Right renal pelvis (tissue), 4 donors: Measurements from ENCODE around the gene TMEM244. TPM values are rescaled to one million over a fixed set of nuclear protein-coding genes. Genes with fewer than 3 reads are reported as not detected.
"Not testable (repeated sequence)": the region's sequence is repeated elsewhere in the genome, so short reads cannot be mapped to it uniquely, and the experiment has no call there.

Experiments used
- DNase-seq, 4 donors: peaks; one replicate each; pipeline ENCODE4 v3.0.0-alpha.2; 2013; ENCODE audit warnings: low read depth in 4 of 4, low spot score in 3 of 4, missing footprints in 1 of 4
- polyA plus RNA-seq, 4 donors: library from polyadenylated mRNA; unstranded; fragments of 120-200 nt; gene quantifications; one replicate each; pipeline ENCODE4 v1.2.1, GENCODE V29; 2013; ENCODE audit not compliant: insufficient read length in 4 of 4

TMEM244 gene
- polyA plus RNA-seq, 4 donors: not detected

- no peak for DNase-seq
These were observed 10.1 kb upstream of the TMEM244 start for GRCh38 chr6:129871221-129871620.

- DNase-seq: no peak
These were observed 6.3 kb upstream of the TMEM244 start for GRCh38 chr6:129867403-129867802.

GRCh38 chr6:129866688-129867087 lies 5.6 kb upstream of the TMEM244 start:
- no peak for DNase-seq

DNA sequence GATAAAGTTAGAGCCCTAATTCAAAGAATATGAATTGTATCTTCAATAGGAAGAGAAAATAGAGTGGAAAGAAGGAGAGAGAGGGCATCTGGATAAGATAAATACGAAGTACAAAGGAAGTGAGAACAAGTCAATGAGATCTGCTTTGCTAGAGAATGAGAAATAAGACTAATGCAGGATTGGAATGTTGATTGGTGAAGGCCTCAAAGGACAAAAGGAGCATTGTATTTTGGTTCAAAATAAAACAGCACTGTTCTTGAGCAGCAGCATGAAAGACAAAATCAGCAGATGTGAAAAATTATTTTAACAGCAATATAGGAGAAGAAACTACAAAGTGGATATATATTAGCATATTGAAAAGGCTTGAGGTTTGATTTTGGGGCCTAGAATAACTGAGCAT lies 5.1 kb upstream of the TMEM244 start:
- DNase-seq: no peak

GRCh38 chr6:129865013-129865412 lies 3.9 kb upstream of the TMEM244 start:
- DNase-seq: no peak

GRCh38 chr6:129863664-129864063 lies 2.5 kb upstream of the TMEM244 start:
- DNase-seq: no peak

GRCh38 chr6:129859524-129859923 lies 1.6 kb downstream of the TMEM244 start:
- peak in 1 of 4 donors; percentile 9 for DNase-seq

DNA sequence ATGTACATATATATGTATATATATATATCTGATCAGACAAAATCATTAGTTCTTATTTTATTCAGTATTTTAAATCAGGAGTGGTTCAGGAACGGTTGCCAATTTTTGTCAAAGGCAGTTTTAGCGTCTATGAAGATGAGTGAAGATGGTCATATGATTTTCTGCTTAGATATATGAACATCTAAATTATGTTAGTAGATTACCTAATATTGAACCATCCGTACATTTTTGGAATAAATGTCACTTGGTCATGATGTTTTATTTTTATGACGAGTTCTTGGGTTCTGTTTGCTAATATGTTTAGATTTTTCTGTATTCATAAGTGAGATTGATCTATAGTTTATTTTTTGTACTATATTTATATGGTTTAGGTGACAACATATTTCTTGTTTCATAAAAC lies 3.3 kb downstream of the TMEM244 start:
- DNase-seq: no peak

DNA sequence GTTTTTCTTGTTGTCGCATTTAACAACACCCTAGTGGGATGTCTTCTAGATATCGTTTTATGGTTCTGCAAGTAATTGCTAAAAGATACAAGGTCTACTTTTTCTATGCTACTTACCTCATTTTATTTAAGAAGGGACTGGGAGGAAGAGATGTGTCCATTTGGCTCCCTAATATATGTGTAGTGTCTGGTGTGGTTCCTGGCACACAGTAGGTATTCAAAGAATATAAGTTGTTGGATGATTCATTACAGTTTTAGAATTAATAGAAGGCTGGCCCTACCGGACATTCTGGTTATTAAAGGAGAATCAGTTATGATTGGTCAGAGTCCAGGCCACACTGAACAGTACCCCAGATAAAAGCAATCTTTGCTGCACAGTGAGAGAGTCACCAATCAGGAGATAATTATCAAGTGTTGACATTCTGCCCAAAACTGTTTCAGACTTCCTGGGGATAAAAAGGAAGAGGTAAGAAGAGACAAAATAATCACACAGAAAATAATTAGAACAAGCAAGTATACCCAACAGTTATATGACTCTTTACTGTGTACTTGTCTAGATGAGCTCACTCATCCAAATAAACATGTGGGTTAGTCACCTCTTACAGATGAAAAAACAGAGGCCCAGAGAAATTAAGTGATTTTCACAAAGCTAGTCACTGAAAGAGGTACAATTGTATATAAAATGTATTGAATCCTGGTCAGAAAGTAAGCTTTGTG lies 7.0 kb downstream of the TMEM244 start:
- DNase-seq: no peak

DNA sequence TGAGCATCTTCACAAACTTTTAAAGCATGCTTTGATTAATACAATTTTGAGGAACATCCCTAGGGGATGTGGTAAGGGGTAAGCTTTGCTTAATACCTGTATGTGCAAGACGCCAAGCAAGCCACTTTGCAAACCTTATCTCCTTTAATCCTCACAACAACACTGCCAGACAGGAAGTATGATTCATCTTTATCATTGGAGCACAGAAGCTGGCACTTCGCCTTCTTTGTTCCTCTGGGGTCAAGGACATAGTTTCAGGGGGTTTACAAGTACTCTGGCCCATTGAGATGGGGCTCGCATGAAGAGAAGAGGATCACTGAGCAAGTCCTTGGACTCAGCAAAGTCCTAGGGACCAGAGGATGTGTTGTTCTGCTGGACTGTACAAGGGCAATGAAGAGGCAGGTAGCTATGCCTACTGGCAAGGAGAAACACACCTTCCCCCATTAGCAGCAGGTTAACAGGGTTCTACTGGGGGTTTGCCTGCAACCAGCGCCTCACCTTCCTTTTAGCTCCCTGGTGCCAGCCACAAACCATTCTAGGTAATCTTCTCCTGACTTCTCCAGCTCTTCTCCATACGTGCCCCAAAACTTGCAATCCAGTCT lies 8.8 kb downstream of the TMEM244 start:
- DNase-seq: no peak

- DNase-seq: no peak
These were observed 11.7 kb downstream of the TMEM244 start for GRCh38 chr6:129849456-129849855.

- no peak for DNase-seq
These were observed 14.4 kb downstream of the TMEM244 start for GRCh38 chr6:129846761-129847160.

DNA sequence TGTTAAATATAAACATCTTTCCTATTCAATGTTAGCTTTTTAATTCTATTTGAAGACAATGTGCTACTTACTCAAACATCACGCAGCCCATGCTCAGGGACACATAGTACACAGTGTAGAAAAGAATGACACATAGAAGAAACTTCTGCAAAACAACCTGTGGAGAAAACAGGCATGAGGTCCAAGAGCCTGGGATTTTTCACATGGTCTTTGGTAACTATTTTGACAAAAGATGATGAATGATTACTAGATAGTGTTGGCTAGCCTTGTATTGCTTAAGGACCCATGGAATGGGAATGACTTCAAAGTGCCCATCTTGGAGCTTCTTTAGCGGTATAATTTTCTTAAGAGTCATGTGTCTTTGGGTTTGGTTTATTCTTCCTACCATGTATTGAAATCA lies 15.4 kb downstream of the TMEM244 start:
- DNase-seq: no peak

DNA sequence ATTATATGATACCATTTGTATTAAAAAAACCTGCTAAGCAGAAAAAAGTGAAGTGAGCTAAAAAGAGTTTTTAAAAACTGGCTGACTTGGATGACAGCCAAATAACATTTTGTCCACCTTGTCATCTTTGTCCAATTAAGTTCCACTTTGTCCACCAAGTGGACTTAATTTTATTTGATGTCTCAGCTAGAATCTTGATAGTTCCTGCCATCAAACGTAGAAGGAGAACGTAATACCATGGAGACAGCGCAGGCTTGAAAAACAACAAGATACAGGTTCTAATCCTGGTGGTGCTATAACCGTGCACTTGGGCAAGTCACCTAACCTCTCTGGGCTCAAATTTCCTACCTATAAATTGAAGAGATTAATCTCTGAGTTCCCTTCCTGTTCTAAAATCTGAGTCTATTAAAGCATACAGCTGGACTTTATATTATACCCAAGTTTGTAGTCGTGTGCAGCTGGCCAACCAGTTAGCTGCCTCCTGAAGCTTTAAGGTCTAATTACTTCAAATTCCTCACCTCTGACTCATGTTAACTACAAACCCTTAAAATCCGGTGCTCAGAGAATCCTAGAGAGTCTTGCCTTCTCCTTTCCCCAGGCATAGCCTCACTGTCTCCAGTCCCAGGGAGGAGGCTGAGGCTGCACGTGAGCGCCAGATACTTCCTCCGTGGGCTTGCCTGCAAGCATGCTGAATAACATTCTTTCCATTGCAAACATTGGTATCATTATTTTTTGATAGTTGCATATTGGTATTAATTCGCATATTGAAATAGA lies 16.8 kb downstream of the TMEM244 start:
- DNase-seq: no peak

DNA sequence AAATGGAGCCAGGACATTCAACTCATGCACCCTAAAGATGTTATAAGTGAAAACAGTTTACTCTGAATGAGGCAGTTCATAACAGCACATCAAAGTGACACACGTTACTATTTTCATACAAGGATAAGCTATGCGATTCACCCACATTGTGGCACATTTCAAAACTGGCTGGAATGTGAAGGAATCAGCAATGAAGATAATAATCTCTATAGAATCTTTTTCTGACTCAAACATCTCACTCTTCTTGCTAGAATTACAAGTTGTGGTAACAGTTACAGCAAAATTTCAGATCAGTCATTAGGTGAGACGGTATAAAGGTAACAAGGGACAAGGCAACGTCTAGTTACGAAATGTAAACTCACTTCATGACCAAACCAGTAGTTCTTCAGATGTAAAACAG lies 17.5 kb downstream of the TMEM244 start:
- DNase-seq: no peak

DNA sequence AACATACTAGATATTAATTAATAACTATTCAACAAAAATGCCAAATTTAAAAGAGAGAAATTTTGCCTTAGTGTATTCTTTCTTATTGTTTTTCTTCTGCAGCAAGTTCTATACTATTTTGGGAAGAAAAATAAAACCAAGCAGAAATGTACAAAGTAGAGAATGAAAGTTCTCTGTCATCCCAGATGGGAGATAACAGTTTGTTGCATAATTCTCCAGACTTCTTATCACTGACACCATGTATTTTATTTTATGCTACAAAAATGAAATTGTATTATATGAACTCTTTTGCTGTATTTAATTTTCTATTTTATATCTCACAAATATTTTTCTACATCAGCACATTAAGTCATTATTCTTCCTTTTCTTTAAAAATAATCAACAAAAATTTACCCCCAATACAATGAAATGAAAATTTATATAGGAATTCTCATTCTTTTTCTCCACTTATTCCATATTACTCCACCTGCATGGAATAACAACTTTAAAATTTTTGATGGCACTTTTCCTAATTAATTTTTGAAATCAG lies 18.2 kb downstream of the TMEM244 start:
- DNase-seq: no peak

DNA sequence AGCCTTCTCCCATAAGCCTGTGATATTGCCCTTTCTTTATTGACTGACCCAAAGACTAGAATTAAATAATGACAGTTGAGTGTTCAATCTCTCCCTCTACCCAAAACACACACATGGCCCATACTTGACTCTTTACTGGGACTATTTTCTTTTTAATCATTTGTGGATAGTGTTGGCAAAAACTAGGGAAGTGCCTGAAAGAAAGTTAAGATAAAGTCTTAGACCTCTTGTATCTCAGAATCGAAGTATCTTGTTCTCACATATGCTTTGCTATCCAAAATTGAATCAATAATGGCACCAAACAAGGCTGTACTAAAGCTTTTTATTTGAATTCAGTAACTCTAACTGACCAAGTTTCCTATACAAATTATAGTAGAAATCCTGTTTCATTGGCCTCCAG lies 19.0 kb downstream of the TMEM244 start:
- DNase-seq: no peak

GRCh38 chr6:129839562-129839961 lies 21.6 kb downstream of the TMEM244 start:
- not testable (repeated sequence) for DNase-seq

GRCh38 chr6:129835691-129836090 lies 25.4 kb downstream of the TMEM244 start:
- DNase-seq: no peak

- DNase-seq: no peak
These were observed 28.8 kb downstream of the TMEM244 start for GRCh38 chr6:129832299-129832698.

DNA sequence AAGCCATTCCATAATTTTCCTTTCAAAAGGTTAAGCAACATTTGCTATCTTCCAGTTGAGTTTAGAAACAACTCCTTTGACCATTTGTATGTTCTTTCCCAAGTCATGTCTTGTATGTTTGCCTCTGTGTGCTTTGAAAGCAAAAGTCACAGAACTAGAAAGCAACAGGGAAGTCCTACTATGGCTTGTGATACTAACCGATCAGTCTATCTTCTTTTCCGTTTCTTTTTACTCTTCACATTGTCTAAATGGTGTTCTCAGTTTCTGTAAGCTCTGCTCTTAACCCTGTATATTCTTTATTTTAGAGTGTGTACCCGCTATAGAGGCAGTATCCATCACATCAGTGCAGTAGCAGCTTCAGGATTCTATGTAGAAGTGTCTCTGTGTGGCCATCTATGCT lies 32.9 kb downstream of the TMEM244 start:
- no peak for DNase-seq

DNA sequence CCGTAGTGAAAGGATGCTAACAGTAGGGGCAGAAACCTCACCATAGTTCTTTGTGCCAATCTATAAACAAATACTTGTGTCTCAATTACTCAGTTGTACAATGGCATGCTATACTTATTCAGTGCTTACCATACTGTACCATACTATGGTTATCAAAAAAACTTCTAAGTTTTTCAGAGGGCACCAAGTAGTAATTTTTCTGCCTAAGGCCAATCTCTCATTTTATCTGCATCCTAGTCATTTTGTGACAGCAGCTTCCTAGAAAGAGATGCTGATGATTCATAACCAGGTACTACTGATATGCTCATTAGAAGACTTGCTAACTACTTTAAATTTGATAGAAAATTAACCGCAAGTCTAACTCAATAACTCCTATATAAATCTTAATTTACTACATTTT lies 42.9 kb downstream of the TMEM244 start:
- no peak for DNase-seq
